ENCODE data around the gene NPL.

The NPL gene, protein sequence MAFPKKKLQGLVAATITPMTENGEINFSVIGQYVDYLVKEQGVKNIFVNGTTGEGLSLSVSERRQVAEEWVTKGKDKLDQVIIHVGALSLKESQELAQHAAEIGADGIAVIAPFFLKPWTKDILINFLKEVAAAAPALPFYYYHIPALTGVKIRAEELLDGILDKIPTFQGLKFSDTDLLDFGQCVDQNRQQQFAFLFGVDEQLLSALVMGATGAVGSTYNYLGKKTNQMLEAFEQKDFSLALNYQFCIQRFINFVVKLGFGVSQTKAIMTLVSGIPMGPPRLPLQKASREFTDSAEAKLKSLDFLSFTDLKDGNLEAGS

DNA sequence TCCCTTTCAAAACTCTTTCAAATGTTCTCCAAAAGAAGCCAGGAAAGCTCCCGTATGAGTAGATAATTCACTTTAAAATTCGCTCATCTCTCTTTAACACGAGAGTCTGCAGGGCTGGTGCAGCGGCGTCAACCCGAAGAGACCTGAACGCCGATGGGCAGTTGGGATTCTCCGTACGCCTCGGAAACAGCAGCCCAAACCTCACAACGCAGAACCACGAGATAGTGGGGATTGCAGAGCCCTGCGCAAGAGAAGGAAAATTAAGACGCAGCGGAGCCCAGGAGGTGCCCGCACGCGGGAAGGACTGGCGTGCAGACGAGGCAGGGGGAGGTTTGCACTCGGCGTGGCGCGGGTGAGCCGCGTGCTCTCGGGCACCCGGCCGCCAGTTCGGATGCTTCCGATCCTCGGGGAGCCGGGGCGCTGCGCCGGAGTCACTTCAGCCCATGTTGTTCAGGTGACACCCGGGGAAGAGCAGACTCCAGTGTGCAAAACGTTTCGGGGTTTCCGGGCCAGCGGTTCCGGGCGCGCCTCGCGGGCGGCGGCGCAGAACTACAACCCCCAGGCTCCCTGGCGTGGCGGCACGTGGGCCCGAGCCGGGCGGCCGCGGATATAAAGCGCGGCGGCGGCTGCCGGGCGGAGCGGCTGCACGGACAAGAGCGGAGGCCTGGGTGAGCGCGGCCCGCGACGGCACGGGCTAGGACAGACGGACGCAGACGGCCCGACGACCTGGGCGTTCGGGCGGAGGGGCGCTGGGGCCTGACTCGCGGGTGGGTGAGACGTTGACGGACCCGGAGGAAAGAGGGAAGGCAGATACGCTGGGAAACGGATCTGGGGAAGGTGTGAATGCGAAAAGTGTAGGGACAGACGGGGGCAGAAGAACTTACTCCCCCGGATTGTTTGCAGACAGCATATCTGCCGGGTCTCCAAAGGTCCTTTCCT is at the start of gene NPL:
Gene NPL (plus strand): TSS at position 636 of the 939 bp plus-strand sequence. CDS start 4,599 bp downstream, outside the sequence.
- peak; percentile 54 for DNase-seq

GRCh38 chr1:182740120-182740519 is 49.5 kb upstream of the NPL start:
- no peak for DNase-seq

DNA sequence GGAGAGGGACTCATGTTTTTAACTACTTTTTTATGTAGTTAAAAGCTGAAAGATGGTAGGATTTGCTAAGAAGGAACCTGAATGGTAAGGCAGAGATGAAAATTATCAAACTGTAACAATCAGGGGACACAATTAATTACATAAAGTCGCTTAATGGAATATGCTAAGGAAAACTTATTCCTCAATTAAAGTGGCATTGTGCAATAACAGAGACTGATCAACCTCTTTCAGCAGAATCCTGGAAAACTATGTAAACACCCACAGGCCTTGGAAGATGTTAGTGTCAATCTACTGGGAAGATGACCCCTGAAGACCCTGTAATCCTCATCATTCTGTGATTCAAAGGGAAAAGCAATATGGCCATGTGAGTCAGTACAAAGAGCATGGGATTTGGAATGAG is 46.8 kb upstream of the NPL start:
- DNase-seq, result no peak

GRCh38 chr1:182752077-182752988 is 37.2 kb upstream of the NPL start:
- DNase-seq, result no peak

DNA sequence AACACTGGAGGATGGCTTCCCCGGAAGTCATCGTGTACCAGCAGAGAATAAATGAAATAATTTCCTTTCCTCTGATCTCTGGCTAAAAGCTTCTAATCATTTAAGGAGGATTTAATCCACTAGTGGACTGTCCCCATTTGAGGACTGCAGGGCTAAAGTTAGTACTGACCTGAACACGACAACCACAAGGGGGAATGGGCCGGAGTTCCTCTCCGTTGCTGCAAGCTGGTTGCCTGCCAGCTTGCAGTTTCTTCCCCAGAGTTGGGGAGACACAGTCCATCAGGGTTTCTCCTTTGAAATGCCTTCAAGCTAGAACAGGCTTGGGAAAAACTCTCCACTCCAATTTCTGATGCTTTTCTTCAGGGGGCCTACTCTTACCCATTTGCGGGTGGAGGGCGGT is 35.5 kb upstream of the NPL start:
- no peak for DNase-seq

DNA sequence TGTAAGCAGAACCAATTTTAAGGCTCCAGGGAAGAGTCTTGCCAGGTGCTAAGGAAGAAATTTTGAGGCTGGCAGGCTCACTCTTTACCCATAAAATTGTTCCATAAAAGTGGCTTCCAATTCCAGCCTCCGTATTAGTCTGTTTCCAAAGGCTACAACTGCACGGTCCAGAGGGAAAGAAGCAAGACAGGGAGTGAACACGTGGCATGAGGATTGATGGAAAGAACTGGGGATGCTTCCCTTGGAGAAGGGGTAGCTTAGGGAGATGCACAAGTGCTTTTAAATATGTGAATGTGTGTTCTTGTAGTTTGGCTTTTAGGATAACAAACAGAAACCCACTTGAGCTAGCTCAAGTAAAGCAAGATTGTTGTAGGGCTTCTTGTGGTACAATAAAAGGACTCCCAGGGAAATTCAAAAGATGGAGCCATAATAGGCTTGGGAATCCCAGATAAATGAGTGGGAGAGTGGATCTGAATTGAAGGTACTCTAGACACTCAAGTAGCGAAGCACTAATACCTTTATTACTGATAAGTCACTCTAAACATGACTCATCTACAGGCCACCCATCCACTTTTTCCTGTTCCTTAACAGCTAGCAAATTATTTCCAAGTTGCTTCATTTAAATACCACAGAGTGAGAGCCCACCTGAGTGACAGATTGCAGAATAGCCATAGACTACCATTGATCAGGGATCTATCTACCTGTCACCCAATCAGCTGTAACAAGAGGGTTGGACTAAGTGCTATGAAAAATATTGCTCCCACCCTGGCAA is 34.8 kb upstream of the NPL start:
- no peak for DNase-seq

DNA sequence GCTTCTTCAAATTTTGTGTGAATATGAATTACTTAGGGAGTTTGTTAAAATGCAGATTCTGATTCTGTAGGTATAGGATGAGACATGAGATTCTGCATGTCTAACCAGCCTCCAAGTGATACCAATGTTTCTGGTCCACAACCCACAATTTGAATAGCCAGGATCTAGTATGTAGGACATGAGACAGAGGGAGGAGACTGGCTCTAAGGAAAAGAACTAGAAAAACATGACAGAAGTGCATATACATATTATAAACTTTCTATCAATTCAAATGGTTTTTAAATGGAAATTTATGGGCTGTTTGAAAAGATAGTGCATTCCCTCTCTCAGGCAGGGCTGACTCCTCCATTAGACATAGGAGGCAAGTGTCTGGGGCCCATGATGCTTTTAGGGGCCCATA is 33.9 kb upstream of the NPL start:
- no peak for DNase-seq

- no peak for DNase-seq
Observed at GRCh38 chr1:182756423-182756822, 33.1 kb upstream of the NPL start.

DNA sequence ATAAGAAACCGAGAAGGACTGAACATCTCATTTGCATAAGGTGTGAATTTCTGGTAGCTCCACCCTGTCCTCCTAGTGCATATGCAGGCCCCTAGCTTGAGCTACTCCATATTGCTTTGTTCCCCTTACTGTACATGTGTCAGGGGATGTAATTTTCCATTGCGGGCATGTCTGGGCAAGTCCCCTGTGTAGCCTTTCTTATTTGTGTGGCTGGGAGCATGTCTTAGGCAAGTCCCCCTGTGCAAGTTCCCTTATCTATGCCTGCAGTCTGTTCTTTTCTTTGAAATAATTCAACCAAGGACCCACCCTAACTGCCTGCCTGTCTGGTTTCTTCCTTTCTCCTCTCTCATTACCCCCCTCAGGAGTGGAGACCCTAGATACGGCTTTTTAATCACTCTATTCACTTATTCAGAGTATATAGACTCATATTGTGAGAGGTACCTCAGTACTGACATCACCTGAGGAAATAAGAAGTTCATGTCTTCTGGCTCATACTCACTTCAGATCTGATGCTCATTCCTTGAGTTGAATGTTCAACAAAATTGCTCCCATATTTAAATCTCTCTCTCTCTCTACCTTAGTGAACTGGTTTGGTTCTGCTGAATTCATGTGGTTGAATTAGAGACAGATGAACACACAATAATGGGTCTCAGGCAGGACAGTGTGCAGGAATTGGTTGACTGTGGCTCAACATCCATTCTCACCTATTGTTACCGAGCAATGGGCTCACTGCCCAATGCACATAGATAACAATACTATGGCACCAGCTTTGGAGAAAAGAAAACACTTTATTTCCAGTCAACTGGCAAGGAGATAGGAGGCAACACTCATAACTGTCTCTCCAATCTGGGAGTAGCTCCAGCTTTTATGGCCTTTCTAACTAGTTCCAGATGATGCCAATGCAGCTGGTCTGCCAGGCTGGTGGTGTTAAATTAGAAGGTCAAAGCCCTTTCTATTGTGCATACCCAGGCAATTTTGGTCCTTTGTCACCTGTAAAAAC is 27.9 kb upstream of the NPL start:
- no peak for DNase-seq

- no peak for DNase-seq
Observed at GRCh38 chr1:182762536-182762935, 27.0 kb upstream of the NPL start.

GRCh38 chr1:182764029-182764727 is 25.4 kb upstream of the NPL start:
- no peak for DNase-seq

GRCh38 chr1:182765391-182765790 is 24.2 kb upstream of the NPL start:
- no peak for DNase-seq

DNA sequence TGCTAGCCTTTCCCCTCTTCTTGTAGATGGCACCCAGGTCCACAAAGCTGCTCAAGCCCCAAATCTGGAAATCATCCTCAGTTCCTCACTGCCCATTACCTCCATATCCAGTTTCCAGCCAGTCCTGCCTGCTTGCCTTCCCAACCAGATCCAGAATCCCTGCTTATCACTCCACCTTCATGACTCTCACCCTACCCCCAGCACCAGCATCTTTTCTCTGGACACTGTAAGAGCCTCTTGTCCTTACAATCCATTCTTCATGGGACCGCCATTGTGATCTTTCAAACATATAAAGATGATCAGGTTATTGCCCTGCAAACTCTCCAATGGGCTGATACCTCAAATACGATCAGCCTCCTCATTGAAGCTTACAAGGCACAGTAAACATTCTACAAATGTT is 23.5 kb upstream of the NPL start:
- no peak for DNase-seq

DNA sequence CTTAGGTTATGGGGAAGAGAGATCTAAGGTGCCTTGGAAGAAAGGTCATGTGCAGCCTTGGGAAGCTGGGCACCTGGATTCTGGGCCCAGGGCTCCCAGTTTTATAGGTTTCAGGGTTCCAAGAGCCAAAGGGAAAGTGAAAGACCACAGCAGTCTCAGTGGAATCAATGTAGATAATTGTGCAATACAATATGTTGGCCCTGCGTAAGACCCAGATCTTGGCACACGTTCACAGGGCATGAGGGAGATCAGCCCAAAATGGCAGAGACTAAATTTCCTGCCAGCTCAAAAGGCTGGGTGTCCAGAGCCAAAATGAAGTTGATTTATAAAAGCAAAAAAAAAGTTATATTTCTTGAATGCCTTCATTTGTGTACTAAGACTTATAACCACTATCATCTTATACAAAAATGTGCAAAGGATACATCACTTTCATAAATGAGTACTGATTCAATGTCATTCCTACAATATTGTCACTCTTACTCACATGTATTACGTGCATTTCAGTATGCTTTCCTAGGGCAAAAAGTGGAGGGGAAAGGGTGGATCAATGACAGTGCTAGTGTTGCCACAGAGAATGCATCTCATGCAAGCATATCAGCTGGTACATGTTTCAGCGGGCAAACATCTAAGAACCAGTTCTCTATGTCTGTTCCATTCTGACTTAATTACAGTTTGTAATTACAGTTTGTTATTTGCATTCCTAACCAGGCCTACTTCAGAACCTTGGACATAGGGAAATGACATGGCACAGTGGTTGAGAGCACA is 22.5 kb upstream of the NPL start:
- DNase-seq, result no peak

DNA sequence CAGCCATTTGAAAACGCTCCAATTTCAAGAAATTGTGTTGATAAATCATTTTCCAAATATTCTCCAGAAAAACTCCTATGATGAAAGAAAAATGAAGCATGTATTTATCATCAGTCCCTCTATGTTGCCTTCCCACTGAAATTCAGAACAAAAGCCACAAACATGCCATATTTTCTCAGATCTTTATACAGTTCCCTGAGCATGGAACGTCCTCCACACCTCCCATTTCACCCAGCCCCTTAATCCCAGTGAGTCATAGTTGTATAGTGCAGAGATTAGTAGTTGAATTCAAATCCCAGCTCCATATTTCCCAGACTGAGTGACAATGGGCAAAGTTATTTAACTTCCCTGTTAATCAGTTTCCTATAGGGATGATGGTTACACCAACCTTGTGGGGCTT is 20.6 kb upstream of the NPL start:
- no peak for DNase-seq

- no peak for DNase-seq
Observed at GRCh38 chr1:182770232-182770631, 19.3 kb upstream of the NPL start.

GRCh38 chr1:182771187-182771984 is 18.2 kb upstream of the NPL start:
- no peak for DNase-seq

DNA sequence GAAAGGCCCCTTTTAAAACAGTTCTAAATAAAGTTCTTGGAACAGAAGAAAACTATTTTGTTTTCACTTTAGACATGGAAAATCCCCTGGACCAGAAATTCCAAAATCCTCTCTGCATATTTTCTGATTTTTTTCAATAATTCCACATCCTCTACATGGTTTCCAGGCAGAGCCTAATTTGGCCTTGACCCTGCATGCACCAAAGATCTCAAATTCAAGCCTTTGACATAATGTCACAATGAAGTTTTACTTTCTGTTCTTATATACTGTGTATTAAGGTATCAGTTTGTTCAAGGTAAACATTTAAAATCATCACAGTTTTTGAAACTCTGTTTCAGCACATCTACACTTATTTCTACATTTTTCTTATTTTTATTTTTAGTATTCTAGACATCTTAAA is 12.2 kb upstream of the NPL start:
- DNase-seq, result no peak

DNA sequence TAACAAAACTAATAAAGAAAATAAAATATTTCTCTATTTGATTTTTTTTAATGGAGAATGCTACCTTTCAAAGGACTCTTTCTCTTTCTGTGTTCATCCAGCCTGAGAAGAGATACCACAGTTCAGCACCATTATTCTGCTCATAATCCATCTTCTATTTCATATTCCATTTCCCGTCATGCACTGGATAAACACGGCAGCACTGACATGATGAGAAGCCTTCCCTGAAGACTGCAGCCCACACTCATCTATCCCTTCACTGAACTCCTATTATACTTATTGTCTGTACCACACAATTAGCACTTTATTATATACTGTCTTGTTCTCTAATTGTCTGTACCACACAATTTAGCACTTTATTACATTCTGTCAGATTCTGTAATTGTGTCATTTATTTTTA is 10.7 kb upstream of the NPL start:
- no peak for DNase-seq

Data from 8988T (cell line).